HUES48 (cell line): ENCODE data around the gene ATP9B.
"Not testable (repeated sequence)": the region's sequence is repeated elsewhere in the genome, so short reads cannot be mapped to it uniquely, and the experiment has no call there.

Experiments used
- H3K27ac ChIP-seq: one replicate; pipeline ENCODE4 v1.7.0; 2013; ENCODE audit warnings: low read depth, low read length, inconsistent platforms
- H3K27me3 ChIP-seq: 2 replicates; pipeline ENCODE4 v1.6.1; 2013; ENCODE audit warnings: mild to moderate bottlenecking, low read length; ENCODE audit not compliant: control insufficient read depth, insufficient read depth
- H3K36me3 ChIP-seq: 2 replicates; pipeline ENCODE4 v1.6.1; 2013; ENCODE audit warnings: low read length; ENCODE audit not compliant: control insufficient read depth, insufficient read depth
- H3K4me1 ChIP-seq: 2 replicates; pipeline ENCODE4 v1.6.1; 2013; ENCODE audit warnings: mild to moderate bottlenecking, low read length; ENCODE audit not compliant: control insufficient read depth, insufficient read depth
- H3K4me3 ChIP-seq: 2 replicates; pipeline ENCODE4 v1.5.1; 2013; ENCODE audit warnings: mild to moderate bottlenecking, low read depth, low read length
- H3K9ac ChIP-seq: 2 replicates; pipeline ENCODE4 v1.6.1; 2013; ENCODE audit warnings: mild to moderate bottlenecking, low read depth, low read length, moderate library complexity
- H3K9me3 ChIP-seq: 2 replicates; pipeline ENCODE4 v1.6.1; 2013; ENCODE audit warnings: low read length; ENCODE audit not compliant: control insufficient read depth, insufficient read depth

The ATP9B gene

GRCh38 chr18:79327915-79328314, 258.7 kb downstream of the ATP9B start:
- not testable (repeated sequence) for H3K9ac ChIP-seq, H3K4me1 ChIP-seq, H3K4me3 ChIP-seq, H3K27me3 ChIP-seq, H3K36me3 ChIP-seq, H3K27ac ChIP-seq, H3K9me3 ChIP-seq

GRCh38 chr18:79328887-79329286, 259.7 kb downstream of the ATP9B start:
- Histone ChIP-seq H3K4me3 (no peak overlapping the region), H3K4me1 (no peaks in the 10 kb centered on the region; the same call in 1 of the 2 replicates), H3K9ac (no peak overlapping the region), H3K27ac (no peak overlapping the region), H3K27me3 (no peaks in the 10 kb centered on the region), H3K36me3 (peaks cover 4% of the 10 kb centered on the region; the same call in 1 of the 2 replicates), H3K9me3 (peaks cover 7% of the 10 kb centered on the region)

- H3K9me3 ChIP-seq: peaks cover 7% of the 10 kb centered on the region
- no peaks in the 10 kb centered on the region; the same call in 1 of the 2 replicates for H3K4me1 ChIP-seq
- H3K27me3 ChIP-seq: no peaks in the 10 kb centered on the region
- no peak overlapping the region for H3K27ac ChIP-seq
- H3K9ac ChIP-seq: no peak overlapping the region
- peaks cover 4% of the 10 kb centered on the region; the same call in 1 of the 2 replicates for H3K36me3 ChIP-seq
- no peak overlapping the region for H3K4me3 ChIP-seq
Observed at GRCh38 chr18:79329786-79330185, 260.6 kb downstream of the ATP9B start.

- no peaks in the 10 kb centered on the region for H3K27me3 ChIP-seq
- H3K4me1 ChIP-seq: no peaks in the 10 kb centered on the region; the same call in 1 of the 2 replicates
- no peak overlapping the region for H3K27ac ChIP-seq
- no peak overlapping the region for H3K4me3 ChIP-seq
- peaks cover 12% of the 10 kb centered on the region; the same call in 1 of the 2 replicates for H3K36me3 ChIP-seq
- H3K9ac ChIP-seq: no peak overlapping the region
- peaks cover 4% of the 10 kb centered on the region for H3K9me3 ChIP-seq
Observed at GRCh38 chr18:79332646-79333045, 263.5 kb downstream of the ATP9B start.

GRCh38 chr18:79333046-79333445, 263.9 kb downstream of the ATP9B start:
- Histone ChIP-seq H3K9me3 (no peaks in the 10 kb centered on the region), H3K9ac (no peak overlapping the region), H3K27ac (no peak overlapping the region), H3K4me3 (no peak overlapping the region), H3K27me3 (no peaks in the 10 kb centered on the region), H3K4me1 (no peaks in the 10 kb centered on the region; the same call in 1 of the 2 replicates), H3K36me3 (peaks cover 12% of the 10 kb centered on the region; the same call in 1 of the 2 replicates)

GRCh38 chr18:79334496-79335233, 265.5 kb downstream of the ATP9B start:
- Histone ChIP-seq H3K9ac (no peak overlapping the region), H3K4me1 (no peaks in the 10 kb centered on the region; the same call in 1 of the 2 replicates), H3K27me3 (no peaks in the 10 kb centered on the region), H3K4me3 (no peak overlapping the region), H3K27ac (no peak overlapping the region), H3K36me3 (peaks cover 19% of the 10 kb centered on the region; the same call in 1 of the 2 replicates), H3K9me3 (no peaks in the 10 kb centered on the region)

GRCh38 chr18:79335833-79336360, 266.7 kb downstream of the ATP9B start:
- Histone ChIP-seq H3K9me3 (no peaks in the 10 kb centered on the region), H3K36me3 (peaks cover 15% of the 10 kb centered on the region; the same call in 1 of the 2 replicates), H3K4me3 (no peak overlapping the region), H3K27ac (no peak overlapping the region), H3K27me3 (no peaks in the 10 kb centered on the region), H3K9ac (no peak overlapping the region), H3K4me1 (no peaks in the 10 kb centered on the region; the same call in 1 of the 2 replicates)

- H3K27ac ChIP-seq: no peak overlapping the region
- H3K9me3 ChIP-seq: no peaks in the 10 kb centered on the region
- peaks cover 15% of the 10 kb centered on the region; the same call in 1 of the 2 replicates for H3K36me3 ChIP-seq
- no peaks in the 10 kb centered on the region; the same call in 1 of the 2 replicates for H3K4me1 ChIP-seq
- H3K4me3 ChIP-seq: no peak overlapping the region
- no peak overlapping the region for H3K9ac ChIP-seq
- no peaks in the 10 kb centered on the region for H3K27me3 ChIP-seq
Observed at GRCh38 chr18:79336556-79337142, 267.5 kb downstream of the ATP9B start.

GRCh38 chr18:79337184-79337583, 268.0 kb downstream of the ATP9B start:
- Histone ChIP-seq H3K4me3 (no peak overlapping the region), H3K27me3 (no peaks in the 10 kb centered on the region), H3K27ac (no peak overlapping the region), H3K4me1 (no peaks in the 10 kb centered on the region; the same call in 1 of the 2 replicates), H3K9me3 (no peaks in the 10 kb centered on the region), H3K36me3 (peaks cover 15% of the 10 kb centered on the region; the same call in 1 of the 2 replicates), H3K9ac (no peak overlapping the region)

GRCh38 chr18:79337620-79338019, 268.4 kb downstream of the ATP9B start:
- H3K4me3 ChIP-seq: no peak overlapping the region
- no peak overlapping the region for H3K27ac ChIP-seq
- H3K9me3 ChIP-seq: no peaks in the 10 kb centered on the region
- H3K9ac ChIP-seq: no peak overlapping the region
- H3K4me1 ChIP-seq: no peaks in the 10 kb centered on the region; the same call in 1 of the 2 replicates
- peaks cover 15% of the 10 kb centered on the region; the same call in 1 of the 2 replicates for H3K36me3 ChIP-seq
- no peaks in the 10 kb centered on the region for H3K27me3 ChIP-seq
